Liver (tissue), 9 donors: ENCODE results near the gene STAT5B. TPM values are rescaled to one million over a fixed set of nuclear protein-coding genes. Genes with fewer than 3 reads are reported as not detected.

Experiments
- DNase-seq: peaks from one replicate; pipeline ENCODE4 v3.0.0-alpha.2; 2017; ENCODE audit warnings: low spot score
- H3K27ac ChIP-seq, 2 donors: one replicate each; pipeline ENCODE4 v1.7.0; 2013; ENCODE audit warnings: inconsistent platforms in 2 of 2, low read length in 2 of 2, control low read depth in 1 of 2, low read depth in 1 of 2, mild to moderate bottlenecking in 1 of 2
- H3K27me3 ChIP-seq, 4 donors: one replicate each; pipeline versions ENCODE4 v1.6.1 to v1.7.0; 2013; ENCODE audit warnings: low read length in 3 of 4, inconsistent platforms in 1 of 4, mild to moderate bottlenecking in 1 of 4, moderate library complexity in 1 of 4; ENCODE audit not compliant: control insufficient read depth in 4 of 4, insufficient read depth in 4 of 4
- H3K36me3 ChIP-seq, 4 donors: one replicate each; pipeline versions ENCODE4 v1.6.1 to v1.7.0; 2013; ENCODE audit warnings: low read length in 3 of 4, mild to moderate bottlenecking in 3 of 4, low read depth in 1 of 4, moderate library complexity in 1 of 4; ENCODE audit not compliant: control insufficient read depth in 4 of 4, insufficient read depth in 3 of 4
- H3K4me1 ChIP-seq, 4 donors: one replicate each; pipeline versions ENCODE4 v1.6.1 to v1.7.0; 2013; ENCODE audit warnings: low read length in 3 of 4, mild to moderate bottlenecking in 3 of 4, moderate library complexity in 1 of 4; ENCODE audit not compliant: control insufficient read depth in 4 of 4, insufficient read depth in 4 of 4
- H3K4me3 ChIP-seq, 3 donors: one replicate each; pipeline versions ENCODE4 v1.6.1 to v1.7.0; 2013; ENCODE audit warnings: low read length in 3 of 3, control low read depth in 1 of 3, low read depth in 1 of 3, mild to moderate bottlenecking in 1 of 3
- H3K9ac ChIP-seq, 2 donors: one replicate each; pipeline ENCODE4 v1.7.0; 2013; ENCODE audit warnings: low read length in 2 of 2, mild to moderate bottlenecking in 2 of 2, moderate library complexity in 2 of 2, control low read depth in 1 of 2, low read depth in 1 of 2
- H3K9me3 ChIP-seq, 4 donors: one replicate each; pipeline versions ENCODE4 v1.6.1 to v1.7.0; 2013; ENCODE audit warnings: low read length in 3 of 4; ENCODE audit not compliant: control insufficient read depth in 4 of 4
- EGR1 ChIP-seq, 2 donors: IDR thresholded peaks; 2 replicates each; pipeline ENCODE4 v1.6.1; 2016 to 2018; ENCODE audit warnings: antibody characterized with exemption in 2 of 2, low read depth in 2 of 2
- FOXA1 ChIP-seq: IDR thresholded peaks from 2 replicates; pipeline ENCODE4 v1.6.1; 2016; ENCODE audit warnings: antibody characterized with exemption
- FOXA2 ChIP-seq: IDR thresholded peaks from 2 replicates; pipeline ENCODE4 v1.6.1; 2016; ENCODE audit warnings: antibody characterized with exemption
- GABPA ChIP-seq, 2 donors: IDR thresholded peaks in 1 of 2; conservative IDR thresholded peaks in 1 of 2; 2 replicates each; pipeline ENCODE4 v1.6.1; 2016; ENCODE audit warnings: antibody characterized with exemption in 2 of 2, mild to moderate bottlenecking in 1 of 2, moderate library complexity in 1 of 2
- HNF4A ChIP-seq, 2 donors: conservative IDR thresholded peaks; 2 replicates each; pipeline ENCODE4 v1.6.1; 2016; ENCODE audit warnings: antibody characterized with exemption in 2 of 2, mild to moderate bottlenecking in 2 of 2
- HNF4G ChIP-seq: IDR thresholded peaks from 2 replicates; pipeline ENCODE4 v1.6.1; 2016; ENCODE audit warnings: antibody characterized with exemption
- JUND ChIP-seq, 2 donors: IDR thresholded peaks; 2 replicates each; pipeline ENCODE4 v1.6.1; 2016; ENCODE audit warnings: antibody characterized with exemption in 2 of 2
- NR2F2 ChIP-seq: IDR thresholded peaks from 2 replicates; pipeline ENCODE4 v1.6.1; 2016; ENCODE audit warnings: antibody characterized with exemption
- RAD21 ChIP-seq, 2 donors: IDR thresholded peaks; 2 replicates each; pipeline ENCODE4 v1.6.1; 2016; ENCODE audit warnings: antibody characterized with exemption in 2 of 2, mild to moderate bottlenecking in 2 of 2
- RXRA ChIP-seq, 2 donors: IDR thresholded peaks; 2 replicates each; pipeline ENCODE4 v1.6.1; 2017 to 2018; ENCODE audit warnings: antibody characterized with exemption in 2 of 2, mild to moderate bottlenecking in 1 of 2
- SP1 ChIP-seq: IDR thresholded peaks from 2 replicates; pipeline ENCODE4 v1.6.1; 2018; ENCODE audit warnings: antibody characterized with exemption, mild to moderate bottlenecking
- TAF1 ChIP-seq: conservative IDR thresholded peaks from 2 replicates; pipeline ENCODE4 v1.6.1; 2016; ENCODE audit warnings: antibody characterized with exemption, mild to moderate bottlenecking
- YY1 ChIP-seq: IDR thresholded peaks from 2 replicates; pipeline ENCODE4 v1.6.1; 2016; ENCODE audit warnings: antibody characterized with exemption, mild to moderate bottlenecking
- WGBS: extraction: QIAGEN DNeasy Blood & Tissue Kit; methylation state at CpG from one replicate; pipeline ENCODE4 v1.1.7; 2013; 5-methylcytosine and 5-hydroxymethylcytosine counted together
- polyA plus RNA-seq, 2 donors: library from polyadenylated mRNA; stranded (reverse) in 1 of 2; unstranded in 1 of 2; fragments of 200-250 nt in 1 of 2; fragments of >200 nt in 1 of 2; fragmentation: Nextera tagmentation in 1 of 2; extraction: Ambion mirVana in 1 of 2; gene quantifications; one replicate each; pipeline versions ENCODE4 v1.2.1 to v1.2.3, GENCODE V29; 2013 to 2015
- total RNA-seq, 2 donors: library from RNA; depleted of rRNA; stranded (reverse); fragments of >200 nt; gene quantifications; one replicate each; pipeline ENCODE4 v1.2.3, GENCODE V29; 2014
- TF ChIP-seq, protein P1 (sequence below): IDR thresholded peaks from 2 replicates; pipeline ENCODE4 v1.6.1; 2016; ENCODE audit warnings: antibody characterized with exemption
- TF ChIP-seq, protein P2 (sequence below): fragments of 150-350 bp; IDR thresholded peaks from 2 replicates; pipeline ENCODE4 v1.5.1; 2017; ENCODE audit warnings: improper control_type of control experiment, low read depth, low read length; ENCODE audit not compliant: missing input control
- TF ChIP-seq, protein P3 (sequence below): IDR thresholded peaks from 2 replicates; pipeline ENCODE4 v1.6.1; 2016; ENCODE audit warnings: antibody characterized with exemption
- TF ChIP-seq, protein P4 (sequence below): IDR thresholded peaks from 2 replicates; pipeline ENCODE4 v1.6.1; 2016; ENCODE audit warnings: antibody characterized with exemption
- TF ChIP-seq, protein P5 (sequence below): IDR thresholded peaks from 2 replicates; pipeline ENCODE4 v1.6.1; 2016; ENCODE audit warnings: antibody characterized with exemption, mild to moderate bottlenecking
- donor health status: healthy.
- donor health status: healthy.
- donor health status: healthy.
- donor health status: healthy.
- donor health status: healthy.

Gene STAT5B
- total and polyA plus RNA-seq, 4 donors, result 6.7 to 33.9 (median 21.6) TPM

DNA sequence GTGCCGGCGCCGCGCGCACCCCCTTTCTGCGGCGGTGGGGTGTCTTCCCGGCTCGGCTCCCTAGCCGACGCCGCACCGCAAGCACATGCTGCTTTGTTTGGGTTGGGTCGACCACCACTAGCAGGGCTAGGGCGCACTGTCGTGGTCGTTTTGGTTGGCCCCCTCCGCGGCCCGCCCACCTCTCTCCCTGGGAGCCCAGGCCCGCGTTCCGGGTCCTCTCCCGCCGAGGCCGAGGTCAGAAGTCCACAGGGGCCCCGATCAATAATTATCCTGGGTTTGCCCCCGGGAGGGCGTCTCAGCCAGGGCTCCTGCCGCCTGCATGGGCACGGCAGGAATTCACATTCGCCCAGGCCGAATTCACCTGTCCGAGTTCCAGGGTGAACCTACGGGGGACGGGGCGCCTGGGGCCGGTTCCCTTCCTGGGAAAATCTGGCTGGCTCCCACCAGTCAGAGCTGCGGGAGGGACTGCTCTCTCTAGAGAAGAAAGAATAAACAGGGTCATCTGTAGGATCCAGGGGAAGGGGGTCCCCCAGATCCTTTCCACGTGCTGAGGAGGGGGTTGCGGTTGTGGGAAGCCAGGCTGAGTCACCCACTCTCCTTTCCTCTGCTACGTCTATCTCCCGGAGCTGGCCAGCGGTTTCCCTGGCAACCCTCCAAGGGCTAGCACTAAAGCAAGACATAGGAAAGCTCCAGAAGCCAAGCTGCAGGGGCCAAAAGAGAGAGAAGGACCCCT is 584 bp upstream of the STAT5B start:
- Histone ChIP-seq H3K9ac (peak overlapping the region; percentile 36 to 91), H3K36me3 (no peaks in the 10 kb centered on the region), H3K9me3 (no peaks in the 10 kb centered on the region), H3K4me3 (peak overlapping the region; percentile 66 to 98 (median 67)), H3K4me1 (peaks cover 3 to 29% (median 16%) of the 10 kb centered on the region in 4 donors), H3K27me3 (no peaks in the 10 kb centered on the region), H3K27ac (peak overlapping the region; percentile 98 to 99)
- TF ChIP-seq, protein P1, sequence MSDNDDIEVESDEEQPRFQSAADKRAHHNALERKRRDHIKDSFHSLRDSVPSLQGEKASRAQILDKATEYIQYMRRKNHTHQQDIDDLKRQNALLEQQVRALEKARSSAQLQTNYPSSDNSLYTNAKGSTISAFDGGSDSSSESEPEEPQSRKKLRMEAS, result no peak
- TF ChIP-seq NR2F2, result no peak
- peak; percentile 42 for TF ChIP-seq HNF4G
- TF ChIP-seq, protein P2, sequence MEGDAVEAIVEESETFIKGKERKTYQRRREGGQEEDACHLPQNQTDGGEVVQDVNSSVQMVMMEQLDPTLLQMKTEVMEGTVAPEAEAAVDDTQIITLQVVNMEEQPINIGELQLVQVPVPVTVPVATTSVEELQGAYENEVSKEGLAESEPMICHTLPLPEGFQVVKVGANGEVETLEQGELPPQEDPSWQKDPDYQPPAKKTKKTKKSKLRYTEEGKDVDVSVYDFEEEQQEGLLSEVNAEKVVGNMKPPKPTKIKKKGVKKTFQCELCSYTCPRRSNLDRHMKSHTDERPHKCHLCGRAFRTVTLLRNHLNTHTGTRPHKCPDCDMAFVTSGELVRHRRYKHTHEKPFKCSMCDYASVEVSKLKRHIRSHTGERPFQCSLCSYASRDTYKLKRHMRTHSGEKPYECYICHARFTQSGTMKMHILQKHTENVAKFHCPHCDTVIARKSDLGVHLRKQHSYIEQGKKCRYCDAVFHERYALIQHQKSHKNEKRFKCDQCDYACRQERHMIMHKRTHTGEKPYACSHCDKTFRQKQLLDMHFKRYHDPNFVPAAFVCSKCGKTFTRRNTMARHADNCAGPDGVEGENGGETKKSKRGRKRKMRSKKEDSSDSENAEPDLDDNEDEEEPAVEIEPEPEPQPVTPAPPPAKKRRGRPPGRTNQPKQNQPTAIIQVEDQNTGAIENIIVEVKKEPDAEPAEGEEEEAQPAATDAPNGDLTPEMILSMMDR, result no peak
- no peak for TF ChIP-seq GABPA (IDR thresholded peaks at IDR 0.05 in 1 of 2, conservative IDR thresholded peaks at IDR 0.05 in 1 of 2)
- TF ChIP-seq, protein P3, sequence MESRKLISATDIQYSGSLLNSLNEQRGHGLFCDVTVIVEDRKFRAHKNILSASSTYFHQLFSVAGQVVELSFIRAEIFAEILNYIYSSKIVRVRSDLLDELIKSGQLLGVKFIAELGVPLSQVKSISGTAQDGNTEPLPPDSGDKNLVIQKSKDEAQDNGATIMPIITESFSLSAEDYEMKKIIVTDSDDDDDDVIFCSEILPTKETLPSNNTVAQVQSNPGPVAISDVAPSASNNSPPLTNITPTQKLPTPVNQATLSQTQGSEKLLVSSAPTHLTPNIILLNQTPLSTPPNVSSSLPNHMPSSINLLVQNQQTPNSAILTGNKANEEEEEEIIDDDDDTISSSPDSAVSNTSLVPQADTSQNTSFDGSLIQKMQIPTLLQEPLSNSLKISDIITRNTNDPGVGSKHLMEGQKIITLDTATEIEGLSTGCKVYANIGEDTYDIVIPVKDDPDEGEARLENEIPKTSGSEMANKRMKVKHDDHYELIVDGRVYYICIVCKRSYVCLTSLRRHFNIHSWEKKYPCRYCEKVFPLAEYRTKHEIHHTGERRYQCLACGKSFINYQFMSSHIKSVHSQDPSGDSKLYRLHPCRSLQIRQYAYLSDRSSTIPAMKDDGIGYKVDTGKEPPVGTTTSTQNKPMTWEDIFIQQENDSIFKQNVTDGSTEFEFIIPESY, result no peak
- no peak for TF ChIP-seq YY1
- TF ChIP-seq FOXA1, result no peak
- TF ChIP-seq JUND (IDR thresholded peaks at IDR 0.05), result peak in 1 of 2 donors; percentile 50
- TF ChIP-seq TAF1, result peak; percentile 23
- TF ChIP-seq, protein P4, sequence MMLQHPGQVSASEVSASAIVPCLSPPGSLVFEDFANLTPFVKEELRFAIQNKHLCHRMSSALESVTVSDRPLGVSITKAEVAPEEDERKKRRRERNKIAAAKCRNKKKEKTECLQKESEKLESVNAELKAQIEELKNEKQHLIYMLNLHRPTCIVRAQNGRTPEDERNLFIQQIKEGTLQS, result no peak
- TF ChIP-seq FOXA2, result no peak
- TF ChIP-seq RAD21 (IDR thresholded peaks at IDR 0.05), result no peak
- TF ChIP-seq RXRA (IDR thresholded peaks at IDR 0.05), result peak; percentile 16 to 75
- TF ChIP-seq EGR1 (IDR thresholded peaks at IDR 0.05; ENCODE audit: low read depth in 2 of 2), result no peak
- TF ChIP-seq SP1, result peak; percentile 60
- TF ChIP-seq, protein P5, sequence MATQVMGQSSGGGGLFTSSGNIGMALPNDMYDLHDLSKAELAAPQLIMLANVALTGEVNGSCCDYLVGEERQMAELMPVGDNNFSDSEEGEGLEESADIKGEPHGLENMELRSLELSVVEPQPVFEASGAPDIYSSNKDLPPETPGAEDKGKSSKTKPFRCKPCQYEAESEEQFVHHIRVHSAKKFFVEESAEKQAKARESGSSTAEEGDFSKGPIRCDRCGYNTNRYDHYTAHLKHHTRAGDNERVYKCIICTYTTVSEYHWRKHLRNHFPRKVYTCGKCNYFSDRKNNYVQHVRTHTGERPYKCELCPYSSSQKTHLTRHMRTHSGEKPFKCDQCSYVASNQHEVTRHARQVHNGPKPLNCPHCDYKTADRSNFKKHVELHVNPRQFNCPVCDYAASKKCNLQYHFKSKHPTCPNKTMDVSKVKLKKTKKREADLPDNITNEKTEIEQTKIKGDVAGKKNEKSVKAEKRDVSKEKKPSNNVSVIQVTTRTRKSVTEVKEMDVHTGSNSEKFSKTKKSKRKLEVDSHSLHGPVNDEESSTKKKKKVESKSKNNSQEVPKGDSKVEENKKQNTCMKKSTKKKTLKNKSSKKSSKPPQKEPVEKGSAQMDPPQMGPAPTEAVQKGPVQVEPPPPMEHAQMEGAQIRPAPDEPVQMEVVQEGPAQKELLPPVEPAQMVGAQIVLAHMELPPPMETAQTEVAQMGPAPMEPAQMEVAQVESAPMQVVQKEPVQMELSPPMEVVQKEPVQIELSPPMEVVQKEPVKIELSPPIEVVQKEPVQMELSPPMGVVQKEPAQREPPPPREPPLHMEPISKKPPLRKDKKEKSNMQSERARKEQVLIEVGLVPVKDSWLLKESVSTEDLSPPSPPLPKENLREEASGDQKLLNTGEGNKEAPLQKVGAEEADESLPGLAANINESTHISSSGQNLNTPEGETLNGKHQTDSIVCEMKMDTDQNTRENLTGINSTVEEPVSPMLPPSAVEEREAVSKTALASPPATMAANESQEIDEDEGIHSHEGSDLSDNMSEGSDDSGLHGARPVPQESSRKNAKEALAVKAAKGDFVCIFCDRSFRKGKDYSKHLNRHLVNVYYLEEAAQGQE, result peak; percentile 24
- TF ChIP-seq HNF4A (conservative IDR thresholded peaks at IDR 0.05), result peak; percentile 66 to 88
- WGBS, result 1% methylated on average over 44 of the region's 44 CpGs
- peak; percentile 69 for DNase-seq
